Esophagus squamous epithelium (tissue), 4 donors: Measurements from ENCODE around the gene ZNF613.

Source experiments
- POLR2A ChIP-seq, 4 donors: fragments of 450-650 bp; IDR thresholded peaks; one replicate each; pipeline ENCODE4 v1.6.1; 2017; ENCODE audit warnings: antibody characterized with exemption in 4 of 4, mild to moderate bottlenecking in 4 of 4, moderate library complexity in 3 of 4
- TF ChIP-seq, protein P1 (sequence below), 6 experiments: fragments of 450-650 bp in 4 of 6; fragments of 200-600 bp in 2 of 6; sonication (generic) in 2 of 6; IDR thresholded peaks; one replicate each; pipeline ENCODE4 v1.5.1; 2016 to 2019; ENCODE audit warnings: antibody characterized with exemption in 6 of 6, mild to moderate bottlenecking in 4 of 6, moderate library complexity in 4 of 6

DNA sequence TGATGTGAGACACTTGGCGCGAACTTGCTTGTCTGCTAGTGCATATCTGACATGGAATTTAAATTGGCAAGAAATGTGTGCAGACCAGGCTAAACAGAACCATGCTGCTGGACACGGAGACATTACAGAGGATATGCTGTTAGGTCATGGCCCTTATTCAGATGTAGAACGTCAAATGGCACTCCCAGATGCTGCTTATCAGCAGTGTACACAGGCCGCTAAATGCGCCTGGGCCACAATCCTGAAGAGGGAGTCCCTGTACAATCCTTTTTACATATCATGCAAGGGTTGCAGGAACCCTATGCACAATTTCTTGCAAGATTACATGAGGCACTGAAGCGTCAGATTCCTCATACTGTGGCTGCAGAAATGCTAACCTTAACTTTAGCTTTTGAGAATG, 50.1 kb downstream of the ZNF613 start:
- TF ChIP-seq POLR2A (IDR thresholded peaks at IDR 0.05) = no peak
- TF ChIP-seq, protein P1, sequence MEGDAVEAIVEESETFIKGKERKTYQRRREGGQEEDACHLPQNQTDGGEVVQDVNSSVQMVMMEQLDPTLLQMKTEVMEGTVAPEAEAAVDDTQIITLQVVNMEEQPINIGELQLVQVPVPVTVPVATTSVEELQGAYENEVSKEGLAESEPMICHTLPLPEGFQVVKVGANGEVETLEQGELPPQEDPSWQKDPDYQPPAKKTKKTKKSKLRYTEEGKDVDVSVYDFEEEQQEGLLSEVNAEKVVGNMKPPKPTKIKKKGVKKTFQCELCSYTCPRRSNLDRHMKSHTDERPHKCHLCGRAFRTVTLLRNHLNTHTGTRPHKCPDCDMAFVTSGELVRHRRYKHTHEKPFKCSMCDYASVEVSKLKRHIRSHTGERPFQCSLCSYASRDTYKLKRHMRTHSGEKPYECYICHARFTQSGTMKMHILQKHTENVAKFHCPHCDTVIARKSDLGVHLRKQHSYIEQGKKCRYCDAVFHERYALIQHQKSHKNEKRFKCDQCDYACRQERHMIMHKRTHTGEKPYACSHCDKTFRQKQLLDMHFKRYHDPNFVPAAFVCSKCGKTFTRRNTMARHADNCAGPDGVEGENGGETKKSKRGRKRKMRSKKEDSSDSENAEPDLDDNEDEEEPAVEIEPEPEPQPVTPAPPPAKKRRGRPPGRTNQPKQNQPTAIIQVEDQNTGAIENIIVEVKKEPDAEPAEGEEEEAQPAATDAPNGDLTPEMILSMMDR (IDR thresholded peaks at IDR 0.05) = no peak
